HG03060 (cell line): ENCODE results near the gene FGF4.

Experiments
- ATAC-seq: cut with Tn5 transposase; IDR thresholded peaks from one replicate; pipeline ENCODE4 v1.9.1; 2021; ENCODE audit warnings: low read depth, moderate number of reproducible peaks; ENCODE audit not compliant: unreplicated experiment

Gene FGF4, protein sequence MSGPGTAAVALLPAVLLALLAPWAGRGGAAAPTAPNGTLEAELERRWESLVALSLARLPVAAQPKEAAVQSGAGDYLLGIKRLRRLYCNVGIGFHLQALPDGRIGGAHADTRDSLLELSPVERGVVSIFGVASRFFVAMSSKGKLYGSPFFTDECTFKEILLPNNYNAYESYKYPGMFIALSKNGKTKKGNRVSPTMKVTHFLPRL

GRCh38 chr11:69775163-69775755, at the start of gene FGF4:
TSS of gene FGF4 (minus strand) at chr11:69775341. CDS start at chr11:69775084, 257 bp downstream.
- no peak for ATAC-seq

DNA sequence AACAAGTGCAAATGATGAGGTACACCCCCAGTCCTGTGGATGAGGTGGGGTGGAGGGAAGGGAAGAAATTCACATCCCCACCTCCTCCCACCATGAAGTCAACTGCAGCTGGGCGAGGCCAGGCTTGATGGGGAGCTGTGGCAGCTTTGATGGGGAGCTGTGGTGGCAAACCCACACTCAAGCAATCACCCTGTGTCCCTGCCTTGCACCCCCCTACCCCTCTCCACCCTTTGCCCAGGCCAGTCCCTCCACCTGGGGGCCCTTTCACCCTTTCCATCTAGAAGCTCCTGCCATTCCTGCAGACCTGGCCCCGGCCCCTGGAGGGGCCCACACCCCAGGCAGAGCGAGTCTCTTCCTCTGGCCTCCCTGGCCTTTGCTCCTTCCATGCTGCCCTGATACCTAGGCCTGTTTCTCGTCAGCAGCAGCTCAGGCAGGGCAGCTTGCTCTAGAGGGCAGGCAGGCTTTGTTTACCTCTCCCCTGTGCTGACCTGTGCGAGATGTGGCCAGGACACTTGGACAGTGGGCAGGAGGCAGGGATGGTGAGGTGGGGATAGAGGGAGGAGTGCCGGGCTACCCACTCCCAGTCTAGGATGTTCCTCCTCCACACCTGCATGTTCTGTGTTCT, 48.6 kb upstream of the FGF4 start:
- ATAC-seq: no peak

GRCh38 chr11:69822676-69823494, 47.7 kb upstream of the FGF4 start:
- ATAC-seq: no peak

DNA sequence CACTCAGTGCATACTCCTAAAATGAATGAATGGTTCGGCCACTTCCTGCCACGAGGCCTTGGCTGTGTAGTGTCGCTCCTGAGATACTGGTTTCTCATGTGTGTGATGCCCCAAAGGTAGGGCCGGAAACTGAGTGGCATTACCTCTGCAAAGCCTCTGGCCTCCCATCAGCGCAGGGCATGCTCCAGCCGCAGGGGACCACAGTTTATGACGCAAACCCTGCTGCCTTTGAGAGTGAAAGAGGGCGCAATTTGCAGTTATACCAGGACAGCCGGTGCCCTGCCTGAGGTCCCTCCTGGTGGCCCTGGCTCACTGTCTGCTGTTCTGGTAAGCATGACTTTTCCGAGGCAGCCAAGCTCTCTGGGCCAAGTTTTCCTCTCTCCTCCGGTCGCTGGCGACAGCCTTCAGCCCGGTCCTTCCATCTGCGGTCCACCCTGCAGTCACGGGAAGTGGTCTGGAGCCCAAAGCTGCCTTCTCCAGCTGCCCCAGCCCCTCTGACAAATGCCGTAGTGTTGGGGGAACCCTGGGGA, 46.4 kb upstream of the FGF4 start:
- no peak for ATAC-seq

DNA sequence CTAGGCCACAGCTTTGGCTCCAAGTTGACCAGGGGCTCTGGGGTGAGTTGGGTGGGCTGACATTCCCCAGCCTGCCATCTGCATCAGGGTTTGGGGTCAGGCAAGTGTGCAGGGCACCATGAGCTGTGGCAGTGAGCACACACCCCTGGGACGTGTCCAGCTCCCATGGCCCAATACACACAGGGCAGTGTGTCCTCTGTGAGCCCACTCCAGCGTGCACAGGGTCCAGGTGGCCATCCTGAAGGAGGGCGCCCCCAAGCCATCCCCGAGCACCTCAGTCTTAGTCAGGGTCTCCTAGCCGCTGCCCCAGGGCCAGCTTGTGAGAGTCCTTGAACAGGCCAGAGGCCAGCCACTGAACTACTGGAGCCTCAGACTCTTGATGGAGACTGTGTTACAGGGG, 45.3 kb upstream of the FGF4 start:
- no peak for ATAC-seq

DNA sequence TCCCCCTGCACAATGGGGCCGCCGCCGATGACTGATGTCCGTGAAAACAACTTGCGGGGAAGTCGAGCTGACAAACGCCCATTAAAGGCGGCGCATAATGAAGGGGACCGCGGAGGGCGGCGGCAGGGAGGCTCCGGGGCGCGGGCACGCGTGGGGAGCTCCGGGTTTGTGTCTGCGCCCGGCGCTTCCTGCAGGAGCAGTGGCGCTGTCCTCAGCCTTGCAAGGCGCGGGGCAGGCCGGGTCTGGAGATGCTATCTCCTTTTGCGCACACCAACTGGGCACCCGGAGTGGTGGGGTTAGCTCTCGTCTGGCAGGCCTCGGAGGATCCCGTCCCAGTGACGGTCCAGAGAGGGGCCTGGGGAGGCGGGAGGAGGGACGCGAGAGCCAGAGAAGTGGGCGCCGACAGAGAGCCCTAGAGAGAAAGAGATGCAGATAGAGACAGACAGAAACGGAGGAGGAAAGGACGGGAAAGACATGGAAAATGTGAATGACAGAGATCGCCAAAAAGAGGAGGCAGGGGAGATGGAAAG, 44.5 kb upstream of the FGF4 start:
- ATAC-seq: no peak

DNA sequence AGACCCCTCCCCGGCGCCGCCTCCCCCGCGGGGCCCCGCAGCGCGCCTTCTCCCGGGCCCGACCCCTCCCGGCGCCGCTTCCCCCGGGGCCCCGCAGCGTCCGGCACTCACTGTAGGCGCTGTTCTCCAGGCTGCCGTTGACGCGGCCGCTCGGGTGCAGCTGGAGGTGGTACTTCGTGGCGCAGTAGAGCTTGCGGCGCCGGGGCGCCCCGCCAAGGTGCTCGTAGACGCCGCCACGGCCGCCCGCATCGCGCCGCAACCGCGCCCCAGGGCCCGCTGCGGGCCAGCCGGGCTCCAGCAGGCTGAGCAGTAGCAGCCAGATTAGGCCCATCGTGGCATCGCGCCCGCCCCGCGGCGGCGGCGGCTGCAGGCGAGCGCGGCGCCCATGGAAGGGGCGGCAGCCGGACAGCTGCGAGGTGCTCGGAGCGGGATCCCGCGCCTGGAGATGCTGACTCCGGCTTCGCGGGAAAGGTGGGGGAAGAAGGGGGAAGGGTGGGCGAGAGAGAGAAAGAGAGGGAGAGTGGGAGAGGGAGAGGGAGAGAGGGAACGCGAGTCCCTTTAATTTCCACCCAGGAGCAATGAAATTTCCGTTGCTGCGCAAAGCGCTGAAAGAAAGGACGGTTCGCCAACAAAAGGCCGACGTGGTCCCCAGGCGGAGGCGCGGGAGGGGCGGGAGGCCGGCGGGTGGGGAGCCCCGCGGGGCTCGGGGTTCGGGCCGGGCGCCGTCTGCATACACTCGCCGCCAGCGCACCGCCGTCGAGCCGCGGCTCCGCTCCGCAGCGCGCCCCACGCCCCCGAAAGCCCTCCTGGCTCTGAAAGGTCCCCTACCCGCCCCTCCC, 43.7 kb upstream of the FGF4 start, which contains the start of gene FGF3:
Gene FGF3, minus strand, starts transcription at position 814 of the 839 bp plus-strand sequence. Its CDS starts 483 bp downstream, at position 331.
- no peak for ATAC-seq

- ATAC-seq: no peak
Measured at GRCh38 chr11:69818231-69818602, 43.1 kb upstream of the FGF4 start.

GRCh38 chr11:69817265-69818230, 42.4 kb upstream of the FGF4 start:
- no peak for ATAC-seq

DNA sequence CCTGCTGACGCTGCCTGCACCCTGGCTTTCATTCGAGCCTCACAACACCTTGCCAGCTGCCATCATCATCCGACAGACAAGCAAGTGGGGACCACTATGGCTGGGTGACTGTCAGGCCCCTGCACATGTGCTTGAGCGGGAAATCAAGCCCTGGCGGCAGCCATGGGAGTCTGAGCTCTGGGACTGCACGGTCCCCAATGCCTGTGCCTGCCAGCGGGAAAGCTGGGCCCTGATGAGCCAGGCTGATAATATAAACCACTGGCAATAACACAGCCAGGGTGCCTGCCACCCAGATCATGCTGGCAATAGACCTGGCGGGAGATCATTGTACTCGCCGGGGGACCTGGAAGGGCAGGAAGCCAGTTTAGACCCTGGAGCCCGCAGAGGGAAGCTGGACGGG, 41.5 kb upstream of the FGF4 start:
- ATAC-seq: no peak

DNA sequence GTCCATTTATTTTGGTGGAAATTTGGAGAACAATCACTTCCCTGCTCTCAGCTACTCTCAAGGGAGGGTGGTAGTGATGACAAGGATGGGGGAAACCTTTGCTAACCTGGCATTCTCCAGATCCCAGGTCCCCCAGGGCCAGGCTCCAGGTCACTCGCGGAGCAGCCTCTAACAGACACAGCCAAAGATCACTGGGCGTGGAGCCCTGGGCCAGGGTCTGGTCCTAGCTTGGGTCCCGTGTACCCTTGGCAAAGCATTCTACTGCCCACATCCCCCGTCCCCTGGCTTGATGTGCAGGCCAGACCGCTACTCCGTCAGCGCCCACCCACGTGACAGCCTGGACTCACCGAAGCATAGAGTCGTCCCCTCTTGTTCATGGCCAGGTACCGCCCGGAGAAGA, 40.8 kb upstream of the FGF4 start:
- no peak for ATAC-seq

- no peak for ATAC-seq
Measured at GRCh38 chr11:69814902-69815301, 39.8 kb upstream of the FGF4 start.

- no peak for ATAC-seq
Measured at GRCh38 chr11:69814411-69814810, 39.3 kb upstream of the FGF4 start.

GRCh38 chr11:69813839-69814238, 38.7 kb upstream of the FGF4 start:
- no peak for ATAC-seq

DNA sequence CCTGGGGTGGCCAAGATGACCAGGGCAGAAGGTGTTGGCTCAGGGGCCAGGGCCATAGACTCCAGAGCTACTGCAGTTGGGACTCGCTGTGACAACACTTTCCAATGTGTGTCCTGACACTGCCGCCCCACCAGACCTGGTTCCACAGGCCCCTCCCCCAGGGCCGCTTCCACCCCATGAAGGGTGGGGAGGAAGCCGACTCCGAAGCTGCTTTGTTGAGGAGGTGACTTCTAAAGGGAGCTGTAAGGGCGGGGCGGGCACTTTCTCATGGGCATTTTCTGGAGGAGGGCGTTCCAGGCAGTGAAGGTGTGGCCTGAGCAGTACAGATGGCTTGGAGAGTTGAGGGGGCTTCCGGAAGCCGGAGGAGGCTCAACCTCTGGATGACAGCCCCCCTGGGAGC, 37.8 kb upstream of the FGF4 start:
- no peak for ATAC-seq

DNA sequence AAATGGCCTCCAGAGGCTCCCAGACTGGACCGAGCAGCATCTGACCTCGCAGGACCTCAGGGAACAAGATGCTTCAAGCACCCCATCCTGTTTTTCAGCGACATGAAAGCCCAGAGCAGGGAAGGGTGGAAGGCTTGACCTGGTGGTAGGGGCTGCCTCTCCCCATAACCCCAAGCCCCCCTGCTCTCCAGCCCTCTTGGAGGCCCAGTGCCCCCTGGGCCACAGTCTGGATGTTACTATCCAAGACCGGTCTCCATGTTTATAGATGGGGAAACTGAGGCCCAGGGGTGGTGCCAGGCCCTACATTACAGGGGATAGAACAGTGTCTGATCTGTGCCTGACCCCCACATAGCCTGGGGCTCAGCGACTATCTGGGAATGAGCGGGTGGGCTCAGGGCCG, 37.1 kb upstream of the FGF4 start:
- ATAC-seq: no peak

DNA sequence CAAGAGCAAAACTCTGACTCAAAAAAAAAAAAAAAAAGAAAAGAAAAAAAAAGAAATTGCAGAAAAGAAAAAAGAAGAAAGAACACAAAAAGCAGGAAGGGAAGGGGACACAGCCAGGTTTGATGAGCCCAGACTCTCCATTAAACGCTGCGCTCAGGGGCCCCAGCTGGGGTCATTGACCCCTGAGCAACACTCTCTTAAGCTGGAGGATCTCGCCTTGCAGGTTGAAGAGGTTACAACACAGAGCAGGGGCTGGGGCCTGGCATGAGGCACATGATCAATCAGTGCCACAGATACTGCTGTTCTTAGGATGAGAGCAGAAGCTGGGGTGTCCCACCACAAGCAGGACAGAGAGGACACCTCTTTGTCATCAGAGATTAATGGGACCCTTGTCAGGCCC, 36.3 kb upstream of the FGF4 start:
- no peak for ATAC-seq

- ATAC-seq: no peak
Measured at GRCh38 chr11:69810289-69811118, 35.4 kb upstream of the FGF4 start.
